Activated T-cell treated with anti-CD3 and anti-CD28 coated beads, Interleukin-2, amount 50 U/mL, for 48 hours (primary cell): Measurements from ENCODE around the gene TMEM45A.
"Not testable (repeated sequence)": the region's sequence is repeated elsewhere in the genome, so short reads cannot be mapped to it uniquely, and the experiment has no call there.

Experiments used
- DNase-seq, 2 experiments: peaks; one replicate each; pipeline ENCODE4 v3.0.0-alpha.2; 2020

TMEM45A gene, protein sequence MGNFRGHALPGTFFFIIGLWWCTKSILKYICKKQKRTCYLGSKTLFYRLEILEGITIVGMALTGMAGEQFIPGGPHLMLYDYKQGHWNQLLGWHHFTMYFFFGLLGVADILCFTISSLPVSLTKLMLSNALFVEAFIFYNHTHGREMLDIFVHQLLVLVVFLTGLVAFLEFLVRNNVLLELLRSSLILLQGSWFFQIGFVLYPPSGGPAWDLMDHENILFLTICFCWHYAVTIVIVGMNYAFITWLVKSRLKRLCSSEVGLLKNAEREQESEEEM

DNA sequence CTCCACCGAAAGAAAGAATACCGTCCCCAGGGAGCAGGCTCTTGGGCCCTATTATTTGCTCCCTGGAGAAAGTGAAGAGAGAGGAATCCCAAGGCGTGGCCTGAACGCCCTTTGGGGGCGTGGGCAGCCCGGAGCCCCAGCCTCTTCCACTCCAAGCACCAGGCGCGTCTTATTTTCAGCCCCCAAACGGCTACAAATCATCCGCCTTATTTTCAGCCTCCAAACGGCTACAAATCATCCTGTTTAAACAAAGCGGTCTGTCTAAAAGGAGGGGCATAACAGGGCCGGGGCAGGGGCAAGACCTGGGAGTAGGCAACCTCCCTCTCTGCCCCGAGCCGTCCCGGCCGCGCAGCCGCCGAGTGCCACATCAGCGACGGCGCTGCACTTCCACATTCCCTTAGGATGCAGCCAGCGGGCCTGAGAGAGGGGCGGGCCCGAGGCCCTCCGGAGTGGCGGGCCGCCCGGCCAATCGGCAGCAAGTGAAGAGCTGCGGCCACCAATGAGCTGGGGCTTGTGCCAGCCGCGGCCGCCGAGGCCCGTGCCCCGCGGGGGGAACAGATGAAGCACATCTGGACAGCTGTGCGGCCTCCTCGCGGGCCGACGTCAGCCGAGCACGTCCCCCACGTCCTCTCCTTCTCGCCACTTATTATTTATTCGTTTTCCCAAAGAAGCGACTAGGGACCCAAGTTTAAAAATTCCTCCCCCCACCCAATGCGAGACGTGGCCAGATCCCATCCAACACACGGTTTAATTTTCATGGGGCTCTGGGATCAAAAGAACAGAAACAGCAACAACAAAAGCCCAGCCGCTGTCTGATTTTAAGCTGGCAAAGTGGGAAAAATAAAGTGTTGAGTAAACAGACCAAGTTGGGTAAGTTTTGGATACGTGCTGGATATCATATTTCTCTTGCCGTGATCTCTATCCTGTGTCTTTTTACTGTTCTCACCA, at the start of gene TMEM45A:
Gene TMEM45A (plus strand): TSS at position 561 of the 948 bp plus-strand sequence. CDS start 62,593 bp downstream, outside the sequence.
- peak; percentile 87 to 91 for DNase-seq

DNA sequence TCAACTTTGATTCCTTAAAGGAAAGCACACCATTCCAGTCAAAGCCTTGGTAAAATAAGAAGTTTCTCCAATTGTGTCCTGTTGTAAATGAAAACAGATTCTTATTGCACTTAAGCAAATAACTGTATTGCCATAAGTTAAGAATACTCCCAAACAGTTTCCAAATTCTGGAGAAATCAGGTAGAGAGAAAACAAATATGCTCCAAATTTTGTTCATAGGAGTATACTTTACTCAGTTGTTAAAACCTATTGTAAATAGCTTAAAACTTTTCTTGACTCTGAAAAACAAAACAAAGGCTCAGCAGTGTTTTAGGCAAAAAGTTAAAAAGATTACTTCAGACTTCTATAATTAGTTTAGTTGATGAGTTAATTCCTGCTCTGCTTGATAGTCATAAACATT, 48.7 kb upstream of the TMEM45A start:
- DNase-seq = no peak

DNA sequence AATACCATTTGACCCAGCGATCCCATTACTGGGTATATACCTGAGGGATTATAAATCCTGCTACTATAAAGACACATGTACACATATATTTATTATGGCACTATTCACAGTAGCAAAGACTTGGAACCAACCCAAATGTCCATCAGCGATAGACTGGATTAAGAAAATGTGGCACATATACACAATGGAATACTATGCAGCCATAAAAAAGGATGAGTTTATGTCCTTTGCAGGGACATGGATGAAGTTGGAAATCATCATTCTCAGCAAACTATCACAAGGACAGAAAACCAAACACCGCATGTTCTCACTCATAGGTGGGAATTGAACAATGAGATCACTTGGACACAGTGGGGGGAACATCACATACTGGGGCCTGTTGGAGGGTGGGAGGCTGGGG, 45.4 kb upstream of the TMEM45A start:
- DNase-seq = not testable (repeated sequence)

DNA sequence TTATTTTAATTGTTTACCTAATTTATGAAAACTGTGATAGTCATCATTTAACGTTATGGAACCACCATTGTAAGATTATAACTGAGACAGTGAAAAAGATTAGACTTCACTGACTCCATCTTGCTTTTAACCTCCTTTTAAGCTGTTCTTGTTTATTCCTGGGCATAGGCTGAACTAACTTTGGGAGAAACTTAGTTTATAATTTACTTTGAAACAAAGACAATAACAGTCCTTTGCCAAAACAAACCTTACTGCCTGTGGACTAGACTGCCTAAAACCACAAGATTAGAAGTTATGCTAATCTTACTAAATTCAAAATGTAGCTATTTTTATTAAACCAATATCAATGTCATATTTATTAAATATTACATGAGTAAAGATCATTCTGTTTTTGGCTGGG, 44.3 kb upstream of the TMEM45A start:
- no peak for DNase-seq

DNA sequence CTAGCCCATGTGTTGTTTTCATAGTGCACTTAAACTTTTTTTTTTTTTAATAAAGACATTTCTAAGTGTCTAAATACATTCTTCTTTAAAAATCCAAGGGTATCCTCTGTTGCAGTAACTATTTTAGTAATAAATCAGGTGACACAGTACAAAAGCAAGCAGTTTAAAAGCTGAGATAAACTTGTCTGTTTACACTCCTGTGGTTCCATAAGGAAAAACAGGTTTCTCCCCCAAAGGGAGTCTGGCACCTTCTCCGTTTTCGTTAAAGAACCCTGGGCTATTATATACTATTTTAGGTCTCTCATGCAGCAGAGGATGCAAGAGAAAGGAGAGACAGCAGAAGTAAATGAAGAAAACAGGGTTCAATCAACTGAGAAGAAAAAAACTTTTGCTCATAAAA, 43.2 kb upstream of the TMEM45A start:
- no peak for DNase-seq

DNA sequence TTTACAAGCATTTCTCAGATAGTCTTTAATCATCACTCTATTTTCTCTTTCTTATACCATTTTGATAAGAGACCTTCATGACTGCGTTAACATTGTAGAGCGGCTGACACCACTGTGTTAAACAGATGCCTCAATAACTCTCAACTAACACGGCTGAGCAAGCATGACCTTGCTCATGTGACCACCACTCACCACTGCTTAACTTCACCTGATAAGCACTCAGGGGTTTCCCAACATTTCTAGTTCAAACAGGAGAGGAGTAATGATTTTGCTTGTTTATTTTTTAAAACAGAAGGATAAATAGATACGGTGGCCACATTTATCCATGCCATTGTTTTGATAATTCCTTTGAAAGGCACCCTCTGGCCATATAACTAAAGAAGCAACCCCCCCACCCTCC, 37.7 kb upstream of the TMEM45A start:
- no peak for DNase-seq

DNA sequence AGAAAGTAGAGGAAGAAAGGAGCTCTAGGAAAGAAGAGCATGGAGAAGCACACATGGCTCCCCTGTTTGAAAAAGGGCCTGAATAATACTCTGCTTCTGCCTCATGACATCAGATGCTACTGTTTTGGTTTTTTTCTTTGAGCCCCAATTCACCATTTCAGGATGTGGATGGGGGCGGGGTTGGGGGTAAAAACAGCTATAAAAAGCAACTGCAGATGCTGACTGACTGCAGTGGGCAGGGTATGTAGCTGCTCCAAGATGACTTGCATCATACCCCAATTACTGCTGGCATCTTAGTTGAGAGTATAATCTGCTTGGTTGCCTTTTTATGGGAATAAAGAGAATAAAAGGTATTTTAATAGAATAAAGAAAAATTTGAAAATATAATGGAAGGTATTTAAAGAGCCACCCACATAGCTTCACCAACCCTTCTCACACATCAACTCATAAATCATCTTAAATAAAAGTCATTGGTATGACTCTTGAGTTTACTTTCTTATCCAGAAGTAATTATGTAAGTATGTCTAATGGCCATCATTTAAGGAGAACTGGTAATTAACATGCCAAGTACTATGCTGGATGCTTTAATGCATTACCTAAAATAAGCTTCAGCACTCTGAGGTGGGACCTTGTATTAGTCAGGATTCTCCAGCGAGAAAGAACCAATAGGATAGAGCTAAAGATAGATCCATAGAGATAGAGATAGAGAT, 36.4 kb upstream of the TMEM45A start:
- no peak for DNase-seq

DNA sequence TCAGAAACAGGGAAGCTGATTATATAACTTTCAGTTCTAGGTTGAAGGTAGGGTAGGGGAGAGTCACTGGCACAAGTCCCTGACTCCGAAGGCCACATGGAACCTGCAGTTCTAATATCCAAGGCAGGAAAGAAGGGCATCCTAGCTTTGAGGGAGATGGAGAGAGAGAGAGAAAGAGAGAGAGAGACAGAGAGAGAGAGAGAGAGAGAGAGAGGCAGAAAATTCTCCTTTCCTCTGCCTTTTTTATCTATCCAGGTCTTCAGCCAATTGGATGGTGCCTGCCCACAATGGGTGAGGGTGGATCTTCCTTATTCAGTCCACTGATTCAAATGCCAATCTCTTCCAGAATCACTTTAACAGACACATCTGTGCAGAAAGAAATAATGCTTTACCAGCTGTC, 35.7 kb upstream of the TMEM45A start:
- no peak for DNase-seq

DNA sequence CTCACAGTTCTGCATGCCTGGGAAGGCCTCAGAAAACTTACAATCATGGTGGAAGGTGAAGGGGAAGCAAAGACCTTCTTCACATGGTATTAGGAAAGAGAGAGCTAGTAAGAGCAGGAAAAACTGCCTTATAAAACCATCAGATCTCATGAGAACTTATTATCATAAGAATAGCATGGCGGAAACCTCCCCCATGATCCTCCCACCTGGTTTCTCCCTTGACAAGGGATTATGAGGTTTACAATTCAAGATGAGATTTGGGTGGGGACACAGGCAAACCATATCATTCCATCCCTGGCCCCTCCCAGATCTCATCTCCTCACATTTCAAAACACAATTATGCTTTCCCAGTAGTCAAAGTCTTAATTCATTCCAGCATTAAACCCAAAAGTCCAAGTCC, 34.6 kb upstream of the TMEM45A start:
- DNase-seq = no peak

DNA sequence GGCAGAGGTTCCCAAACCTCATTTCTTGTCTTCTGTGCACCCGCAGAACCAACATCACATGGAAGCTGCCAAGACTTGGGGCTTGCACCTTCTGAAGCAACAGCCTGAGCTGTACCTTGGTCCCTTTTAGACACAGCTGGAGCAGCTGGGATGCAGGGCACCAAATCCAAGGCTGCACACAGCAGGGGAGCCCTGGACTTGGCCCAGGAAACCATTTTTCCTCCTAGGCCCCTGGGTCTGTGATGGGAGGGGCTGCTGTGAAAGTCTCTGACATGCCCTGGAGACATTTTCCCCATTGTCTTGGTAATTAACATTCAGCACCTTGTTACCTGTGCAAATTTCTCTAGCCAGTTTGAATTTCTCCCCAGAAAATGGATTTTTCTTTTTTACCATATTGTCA, 33.6 kb upstream of the TMEM45A start:
- no peak for DNase-seq

DNA sequence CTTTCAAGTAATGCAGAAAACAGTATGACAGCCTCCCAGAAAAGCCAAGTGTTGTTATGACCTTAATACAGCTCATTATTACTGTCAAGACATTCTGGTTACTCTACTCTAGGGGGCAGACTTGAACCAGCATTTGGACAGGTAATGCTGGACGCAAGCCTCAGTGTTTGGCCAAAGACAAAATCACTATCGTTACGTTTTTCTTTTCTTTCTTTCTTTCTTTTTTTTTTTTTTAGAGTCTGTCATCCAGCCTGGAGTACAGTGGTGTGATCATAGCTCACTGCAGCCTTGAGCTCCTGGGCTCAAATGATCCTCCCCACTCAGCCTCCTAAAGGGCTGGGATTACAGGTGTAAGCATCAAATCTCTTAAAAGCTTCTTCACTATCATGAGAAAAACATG, 29.4 kb upstream of the TMEM45A start:
- DNase-seq = no peak

DNA sequence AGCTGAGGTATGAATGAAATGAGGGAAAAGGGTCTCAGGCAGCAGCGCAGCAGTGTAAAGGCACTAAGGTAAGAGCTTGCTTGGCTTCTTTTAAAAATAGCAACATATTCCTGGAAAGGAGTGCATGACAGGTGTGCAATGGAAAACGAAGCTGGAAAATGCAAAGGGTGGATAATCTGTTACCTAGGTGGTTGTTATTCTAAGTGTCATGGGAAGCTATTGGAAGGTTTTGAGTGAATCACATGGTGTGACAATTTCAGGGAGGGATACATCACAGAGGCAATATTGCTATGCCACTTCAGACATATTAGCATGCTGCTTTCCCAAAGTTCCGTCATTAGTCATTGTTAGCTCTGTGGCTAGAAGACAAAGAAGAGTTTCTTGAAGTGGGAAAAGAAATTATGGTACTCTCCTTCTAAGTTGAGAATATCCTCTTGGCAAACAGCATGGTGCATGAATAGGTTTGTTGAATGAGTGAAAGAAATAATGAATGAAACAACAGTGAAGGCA, 28.7 kb upstream of the TMEM45A start:
- no peak for DNase-seq

DNA sequence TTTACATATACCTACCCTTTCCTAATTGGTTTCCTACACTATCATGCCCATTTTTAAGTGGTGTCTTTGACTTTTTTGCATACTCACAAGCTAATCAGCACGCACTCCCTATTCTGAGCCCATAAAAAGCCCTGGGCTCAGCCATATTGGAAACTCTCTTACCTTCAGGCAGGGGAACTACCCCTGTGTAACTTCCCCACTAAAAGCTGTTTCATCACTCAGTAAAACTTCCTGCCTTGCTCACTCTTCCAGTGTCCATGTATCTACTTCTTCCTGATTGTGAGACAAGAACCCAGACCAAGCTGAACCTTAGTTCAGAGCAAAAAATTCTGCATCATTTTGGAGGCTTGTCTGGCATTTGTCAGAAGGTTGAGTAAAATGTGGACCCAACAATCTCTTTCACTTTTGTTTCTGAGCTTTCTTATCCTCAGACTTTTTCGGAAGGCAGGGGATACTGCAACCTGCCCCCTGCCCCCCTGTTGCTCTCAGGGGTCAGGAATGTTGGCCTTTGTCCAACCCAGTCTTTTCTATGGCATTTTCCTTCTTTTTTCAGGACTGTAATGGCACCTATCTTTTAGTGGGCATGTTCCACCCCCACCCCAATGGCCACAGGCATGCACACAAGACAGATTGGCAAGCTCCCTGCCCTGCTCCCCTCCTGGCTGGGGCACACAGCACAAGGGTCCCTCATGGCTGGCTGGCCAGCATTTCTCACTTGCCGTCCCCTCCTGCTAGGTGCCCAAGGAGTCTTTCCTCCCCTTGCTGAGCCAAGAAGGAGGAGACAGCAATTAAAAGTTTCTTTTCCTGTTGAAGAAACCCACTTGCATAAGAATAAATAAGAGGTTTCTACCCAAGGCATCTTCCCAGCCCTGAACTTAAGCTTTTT, 26.3 kb upstream of the TMEM45A start:
- no peak for DNase-seq

DNA sequence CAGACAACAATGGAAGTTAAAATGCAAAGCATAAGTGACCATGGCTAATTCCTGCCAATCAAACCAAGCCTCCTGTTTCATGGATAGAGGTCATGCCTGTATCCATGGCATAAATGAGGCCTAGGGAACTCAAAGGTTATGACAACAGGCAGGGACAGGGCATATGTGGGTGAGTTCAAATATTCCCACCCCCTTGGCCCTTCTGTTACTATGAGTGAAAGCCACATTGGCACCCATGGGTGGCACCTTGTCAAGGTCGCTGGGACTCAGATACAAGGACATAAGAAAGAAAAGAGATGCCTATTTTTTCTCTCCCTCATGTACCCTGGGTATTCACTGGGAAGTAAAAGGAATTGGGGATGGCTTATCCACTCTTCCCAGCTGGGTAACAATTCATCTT, 25.3 kb upstream of the TMEM45A start:
- no peak for DNase-seq

DNA sequence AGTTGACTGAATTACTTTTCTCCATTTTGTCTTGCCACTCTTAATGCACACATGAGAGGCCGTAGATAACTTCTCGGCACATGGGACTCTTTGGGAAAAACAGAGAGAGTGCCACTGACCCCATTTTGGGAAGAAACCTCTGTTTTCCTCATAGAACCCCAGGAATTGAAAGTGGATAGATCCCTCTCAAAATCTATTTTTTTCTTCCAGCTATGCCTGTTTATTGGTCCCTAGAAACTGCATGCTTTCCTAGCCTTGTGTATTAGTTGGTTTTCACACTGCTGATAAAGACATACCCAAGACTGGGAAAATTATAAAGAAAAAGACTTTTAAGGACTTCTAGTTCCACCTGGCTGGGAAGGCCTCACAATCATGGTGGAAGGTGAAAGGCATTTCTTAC, 23.7 kb upstream of the TMEM45A start:
- DNase-seq = no peak

DNA sequence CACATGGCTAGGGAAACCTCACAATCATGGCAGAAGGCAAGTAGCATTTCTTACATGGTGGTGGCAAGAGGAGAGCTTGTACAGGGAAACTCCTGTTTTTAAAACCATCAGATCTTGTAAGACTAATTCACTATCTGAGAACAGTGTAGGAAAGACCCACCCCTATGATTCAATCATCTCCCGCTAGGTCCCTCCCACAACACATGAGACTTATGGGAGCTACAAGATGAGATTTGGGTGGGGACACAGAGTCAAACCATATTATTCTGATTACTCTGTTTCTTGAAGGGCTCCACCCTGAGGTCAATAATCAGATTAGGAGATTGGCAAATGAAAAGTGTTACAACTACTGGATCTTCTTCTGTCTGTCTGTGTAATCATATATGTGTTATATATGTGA, 21.5 kb upstream of the TMEM45A start:
- DNase-seq = no peak

DNA sequence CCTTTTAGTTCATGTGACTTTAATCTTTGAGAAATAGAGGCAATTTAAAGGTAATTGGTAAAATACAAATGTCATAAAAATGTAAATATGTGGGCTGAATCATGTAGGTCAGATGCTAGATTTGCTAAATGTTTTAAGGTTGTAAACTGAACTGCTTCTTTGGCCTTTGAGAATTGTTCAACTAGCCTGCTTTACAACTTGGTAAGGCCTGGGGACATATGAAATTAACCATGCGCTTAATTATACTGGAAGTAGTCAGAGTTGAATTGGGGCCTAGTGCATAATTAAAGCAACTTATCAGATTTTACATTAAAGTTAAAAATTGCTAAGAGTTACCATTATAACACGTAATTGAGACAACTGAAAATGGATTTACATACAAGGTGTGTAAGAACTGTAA, 21.0 kb upstream of the TMEM45A start:
- no peak for DNase-seq

DNA sequence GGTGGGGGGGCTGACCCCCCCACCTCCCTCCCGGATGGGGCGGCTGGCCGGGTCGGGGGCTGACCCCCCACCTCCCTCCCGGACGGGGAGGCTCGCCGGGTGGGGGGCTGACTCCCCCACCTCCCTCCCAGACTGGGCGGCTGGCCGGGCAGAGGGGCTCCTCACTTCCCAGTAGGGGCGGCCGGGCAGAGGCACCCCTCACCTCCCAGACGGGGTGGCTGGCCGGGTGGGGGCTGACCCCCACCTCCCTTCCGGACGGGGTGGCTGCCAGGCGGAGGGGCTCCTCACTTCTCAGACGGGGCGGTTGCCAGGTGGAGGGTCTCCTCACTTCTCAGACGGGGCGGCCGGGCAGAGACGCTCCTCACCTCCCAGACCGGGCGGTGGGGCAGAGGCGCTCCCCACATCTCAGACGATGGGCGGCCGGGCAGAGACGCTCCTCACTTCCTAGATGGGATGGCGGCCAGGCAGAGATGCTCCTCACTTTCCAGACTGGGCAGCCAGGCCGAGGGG, 14.5 kb upstream of the TMEM45A start:
- not testable (repeated sequence) for DNase-seq

DNA sequence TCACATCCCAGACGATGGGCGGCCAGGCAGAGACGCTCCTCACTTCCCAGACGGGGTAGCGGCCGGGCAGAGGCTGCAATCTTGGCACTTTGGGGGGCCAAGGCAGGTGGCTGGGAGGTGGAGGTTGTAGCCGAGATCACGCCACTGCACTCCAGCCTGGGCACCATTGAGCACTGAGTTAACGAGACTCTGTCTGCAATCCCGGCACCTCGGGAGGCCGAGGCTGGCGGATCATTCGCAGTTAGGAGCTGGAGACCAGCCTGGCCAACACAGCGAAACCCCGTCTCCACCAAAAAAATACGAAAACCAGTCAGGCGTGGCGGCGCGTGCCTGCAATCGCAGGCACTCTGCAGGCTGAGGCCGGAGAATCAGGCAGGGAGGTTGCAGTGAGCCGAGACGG, 13.9 kb upstream of the TMEM45A start:
- DNase-seq = not testable (repeated sequence)

DNA sequence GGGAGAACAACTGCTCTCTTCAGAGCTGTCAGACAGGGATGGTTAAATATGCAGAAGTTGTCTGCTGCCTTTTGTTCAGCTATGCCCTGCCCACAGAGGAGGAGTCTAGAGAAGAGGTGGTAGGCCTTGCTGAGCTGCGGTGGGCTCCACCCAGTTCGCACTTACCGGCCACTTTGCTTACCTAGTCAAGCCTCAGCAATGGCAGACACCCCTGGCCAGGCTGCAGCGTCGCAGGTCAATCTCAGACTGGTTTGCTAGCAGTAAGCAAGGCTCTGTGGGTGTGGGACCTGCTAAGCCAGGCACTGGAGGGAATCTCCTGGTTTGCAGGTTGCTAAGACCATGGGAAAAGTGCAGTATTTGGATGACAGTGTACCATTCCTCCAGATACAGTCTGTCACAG, 12.3 kb upstream of the TMEM45A start:
- no peak for DNase-seq

DNA sequence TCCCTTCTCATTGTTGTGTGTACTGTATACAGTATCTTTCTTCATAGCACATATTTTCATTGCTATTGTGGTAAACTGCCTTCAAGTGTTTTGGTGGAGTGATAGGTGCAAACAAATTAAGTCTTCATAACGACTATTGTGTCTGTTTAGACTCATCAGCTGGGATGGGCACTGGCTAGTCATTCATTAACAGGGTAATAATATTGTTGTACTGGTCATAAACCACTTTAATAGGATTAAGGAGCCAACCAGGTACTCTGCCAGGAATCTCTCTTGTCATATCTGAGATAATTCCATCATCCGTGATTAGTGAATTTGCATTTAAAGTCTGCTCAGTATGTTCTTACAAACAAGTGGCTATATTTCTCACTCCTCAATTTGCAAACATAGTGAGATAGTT, 10.2 kb upstream of the TMEM45A start:
- no peak for DNase-seq

DNA sequence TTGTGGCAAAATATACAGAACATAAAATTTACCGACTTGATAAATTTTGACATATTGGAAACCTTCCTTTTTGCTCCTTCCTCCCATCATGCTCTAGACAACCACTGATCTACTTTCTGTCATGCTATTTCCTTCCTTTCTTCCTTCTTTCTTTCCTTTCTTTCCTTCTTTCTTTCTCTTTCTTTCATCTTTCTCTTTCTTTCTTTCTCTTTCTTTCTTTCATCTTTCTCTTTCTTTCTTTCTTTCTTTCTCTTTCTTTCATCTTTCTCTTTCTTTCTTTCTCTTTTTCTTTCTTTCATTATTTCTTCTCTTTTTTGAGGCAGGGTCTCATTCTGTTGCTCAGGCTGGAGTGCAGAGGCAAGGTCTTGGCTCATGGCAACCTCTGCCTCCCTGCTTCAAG, 8.9 kb upstream of the TMEM45A start:
- DNase-seq = no peak
